NCI-H748 treated with DMSO at 0.1 percent for 48 hours (cell line): ENCODE measurements around the gene HOXC10.
A peak's percentile ranks its signal among the peaks of the same experiment; 100 is the strongest.

Experiments
- DNase-seq: peaks from one replicate; lab custom pipeline; 2025; lab: John Stamatoyannopoulos, UW

HOXC10 gene

GRCh38 chr12:53991077-53991460, 6.1 kb downstream of the HOXC10 start:
- DNase-seq, result no peak

- DNase-seq, result no peak
Observed at GRCh38 chr12:53992377-53992889, 7.5 kb downstream of the HOXC10 start.

- no peak for DNase-seq
Observed at GRCh38 chr12:53993162-53994008, 8.4 kb downstream of the HOXC10 start.

GRCh38 chr12:53994009-53994263, 9.0 kb downstream of the HOXC10 start:
- no peak for DNase-seq

- DNase-seq, result no peak
Observed at GRCh38 chr12:53994264-53995001, 9.5 kb downstream of the HOXC10 start.

- DNase-seq, result no peak
Observed at GRCh38 chr12:53995002-53995377, 10.0 kb downstream of the HOXC10 start.

GRCh38 chr12:53995378-53996239, 10.7 kb downstream of the HOXC10 start:
- DNase-seq, result no peak

- no peak for DNase-seq
Observed at GRCh38 chr12:53996240-53997203, 11.6 kb downstream of the HOXC10 start.

- DNase-seq, result no peak
Observed at GRCh38 chr12:53997204-53998109, 12.5 kb downstream of the HOXC10 start.

GRCh38 chr12:53998110-53998899, 13.4 kb downstream of the HOXC10 start:
- no peak for DNase-seq

- no peak for DNase-seq
Observed at GRCh38 chr12:53998900-53999236, 13.9 kb downstream of the HOXC10 start.

- peak; percentile 70 for DNase-seq
Observed at GRCh38 chr12:53999559-54000115, 14.7 kb downstream of the HOXC10 start.

- peak; percentile 14 for DNase-seq
Observed at GRCh38 chr12:54000116-54001114, 15.5 kb downstream of the HOXC10 start, which contains the start of gene HOXC9. Gene HOXC9, plus strand, starts transcription at chr12:54000161. Its CDS starts 28 bp downstream, at chr12:54000189.

- DNase-seq, result no peak
Observed at GRCh38 chr12:54001283-54002187, 16.6 kb downstream of the HOXC10 start.

GRCh38 chr12:54002278-54002914, 17.4 kb downstream of the HOXC10 start:
- no peak for DNase-seq

GRCh38 chr12:54002915-54003389, 18.0 kb downstream of the HOXC10 start:
- no peak for DNase-seq
